NCI-H1436 treated with DMSO at 0.1 percent for 48 hours (cell line): ENCODE results near the gene EMB.
"Not testable (repeated sequence)": the region's sequence is repeated elsewhere in the genome, so short reads cannot be mapped to it uniquely, and the experiment has no call there.

ENCODE experiments used
- DNase-seq: peaks from one replicate; lab custom pipeline; 2025; lab: John Stamatoyannopoulos, UW

EMB gene, protein sequence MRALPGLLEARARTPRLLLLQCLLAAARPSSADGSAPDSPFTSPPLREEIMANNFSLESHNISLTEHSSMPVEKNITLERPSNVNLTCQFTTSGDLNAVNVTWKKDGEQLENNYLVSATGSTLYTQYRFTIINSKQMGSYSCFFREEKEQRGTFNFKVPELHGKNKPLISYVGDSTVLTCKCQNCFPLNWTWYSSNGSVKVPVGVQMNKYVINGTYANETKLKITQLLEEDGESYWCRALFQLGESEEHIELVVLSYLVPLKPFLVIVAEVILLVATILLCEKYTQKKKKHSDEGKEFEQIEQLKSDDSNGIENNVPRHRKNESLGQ

GRCh38 chr5:50440651-50441492, at the start of gene EMB:
Gene EMB, minus strand, starts transcription at chr5:50441288. Its CDS starts 137 bp downstream, at chr5:50441151.
- DNase-seq, result no peak

- DNase-seq, result not testable (repeated sequence)
These were observed 48.4 kb upstream of the EMB start for GRCh38 chr5:50489491-50489890.

DNA sequence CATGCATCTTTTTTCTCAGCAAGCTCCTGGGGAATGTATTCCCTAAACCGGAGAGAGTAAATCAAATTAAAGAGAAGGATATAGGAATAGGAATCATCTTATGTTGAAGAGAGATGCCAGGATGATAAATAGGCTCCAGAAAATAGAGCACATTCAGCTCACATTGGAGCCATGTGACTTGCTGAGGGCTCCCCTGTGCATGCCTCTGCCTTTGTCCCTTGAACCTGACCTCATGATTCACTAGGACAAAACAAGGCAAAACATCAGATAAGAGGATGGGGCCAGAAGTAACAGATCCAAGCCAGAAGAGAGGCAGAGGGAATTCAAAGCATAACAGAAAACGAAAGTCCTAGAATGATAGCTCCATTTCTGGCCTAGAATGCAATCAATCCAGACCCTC, 37.7 kb upstream of the EMB start:
- not testable (repeated sequence) for DNase-seq

DNA sequence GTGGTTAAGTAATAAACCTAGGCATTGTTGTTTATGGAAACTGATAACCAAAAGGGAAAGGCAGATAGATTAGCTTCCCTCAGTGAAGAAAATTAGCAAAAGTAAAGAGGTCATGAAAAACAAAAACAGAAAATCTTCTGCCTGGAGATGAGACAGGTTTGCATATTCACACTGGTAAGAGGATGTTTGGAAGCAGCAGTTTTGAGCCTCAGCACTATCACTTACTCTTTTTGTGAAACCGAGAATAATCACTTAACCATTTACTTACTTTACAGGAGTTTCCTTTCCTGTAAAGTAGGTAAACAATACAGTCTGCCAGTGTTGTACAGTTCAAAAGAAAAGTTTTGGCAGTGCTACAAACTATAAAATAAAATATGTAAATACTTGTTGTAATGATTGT, 35.5 kb upstream of the EMB start:
- no peak for DNase-seq

DNA sequence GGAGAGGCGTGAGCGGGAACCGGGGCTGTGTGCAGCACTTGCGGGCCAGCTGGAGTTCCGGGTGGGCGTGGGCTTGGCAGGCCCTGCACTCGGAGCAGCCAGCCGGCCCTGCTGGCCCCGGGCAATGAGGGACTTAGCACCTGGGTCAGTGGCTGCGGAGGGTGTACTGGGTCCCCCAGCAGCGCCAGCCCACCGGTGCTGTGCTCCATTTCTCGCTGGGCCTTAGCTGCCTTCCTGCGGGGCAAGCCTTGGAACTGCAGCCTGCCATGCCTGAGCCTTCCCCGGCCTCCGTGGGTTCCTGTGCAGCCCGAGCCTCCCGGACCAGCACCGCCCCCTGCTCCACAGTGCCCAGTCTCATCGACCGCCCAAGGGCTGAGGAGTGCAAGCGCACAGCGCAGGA, 23.9 kb upstream of the EMB start:
- not testable (repeated sequence) for DNase-seq

DNA sequence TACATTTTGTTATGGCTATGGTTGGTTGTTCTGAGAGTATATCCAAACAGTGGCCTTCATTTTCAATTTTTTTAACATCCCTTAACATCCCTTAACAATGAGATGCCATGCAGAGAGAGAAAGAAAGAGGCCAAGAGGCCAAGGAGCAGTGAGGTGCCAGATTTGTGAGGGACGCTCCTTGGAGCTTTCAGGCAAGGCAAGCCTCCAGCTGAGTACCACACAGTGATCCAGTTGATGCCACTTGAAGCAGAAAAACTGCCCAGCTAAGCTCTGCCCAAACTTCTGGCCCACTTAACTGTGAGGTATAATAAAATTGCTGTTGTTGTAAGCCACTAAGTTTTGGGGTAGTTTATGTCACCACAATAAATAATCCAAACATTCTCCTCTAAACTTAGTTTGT, 22.6 kb upstream of the EMB start:
- no peak for DNase-seq

DNA sequence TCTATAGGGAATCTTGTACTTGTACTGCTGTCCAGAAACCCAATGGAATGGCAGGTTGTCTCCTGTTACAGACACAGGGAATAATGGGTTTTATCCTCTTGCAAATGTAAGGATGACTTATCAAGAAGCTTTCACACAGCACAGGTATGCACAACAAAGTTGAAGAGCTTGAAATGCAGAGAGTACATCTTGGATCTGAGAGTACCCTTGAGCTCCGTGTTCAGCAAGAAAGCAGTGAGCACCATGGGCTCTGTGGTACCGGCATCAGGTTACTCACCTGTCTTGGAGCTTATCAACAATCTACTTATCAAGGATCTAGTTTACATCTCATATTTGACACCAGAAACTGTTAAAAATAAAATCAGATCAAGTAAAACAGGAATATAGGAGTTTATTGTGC, 22.0 kb upstream of the EMB start:
- no peak for DNase-seq

GRCh38 chr5:50462579-50462978, 21.5 kb upstream of the EMB start:
- not testable (repeated sequence) for DNase-seq

GRCh38 chr5:50458372-50458771, 17.3 kb upstream of the EMB start:
- DNase-seq, result not testable (repeated sequence)

DNA sequence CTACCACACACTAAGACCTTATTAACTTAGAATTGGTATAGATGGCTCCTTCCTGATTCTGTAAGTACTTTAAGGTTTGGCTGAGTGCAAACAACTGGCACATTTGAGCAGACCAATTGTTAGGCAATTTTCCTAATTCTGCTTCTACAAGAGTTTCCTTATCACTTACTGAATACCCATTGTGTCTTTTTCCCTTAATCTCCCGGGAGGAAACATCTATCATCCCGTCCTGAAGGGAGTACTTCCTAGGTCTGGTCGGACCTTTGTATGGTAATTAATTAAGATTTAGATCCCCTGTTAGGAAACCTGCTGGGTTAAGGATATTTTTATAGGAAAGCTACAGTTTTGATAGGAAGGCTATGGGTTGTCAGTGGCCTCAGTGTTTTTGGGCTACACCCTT, 8.2 kb upstream of the EMB start:
- not testable (repeated sequence) for DNase-seq

DNA sequence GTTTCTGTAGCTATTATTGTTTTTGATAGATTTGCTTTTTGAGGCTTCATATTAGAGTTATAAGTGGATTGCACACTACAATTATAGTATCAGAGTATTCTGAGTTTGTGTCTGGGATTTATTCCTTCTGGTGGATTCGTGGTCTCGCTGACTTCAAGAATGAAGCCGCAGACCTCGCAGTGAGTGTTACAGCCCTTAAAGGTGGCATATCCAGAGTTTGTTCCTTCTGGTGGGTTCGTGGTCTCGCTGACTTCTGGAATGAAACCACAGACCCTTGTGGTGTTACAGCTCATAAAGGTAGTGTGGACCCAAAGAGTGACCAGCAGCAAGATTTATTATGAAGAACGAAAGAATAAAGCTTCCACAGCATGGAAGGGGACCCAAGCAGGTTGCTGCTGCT, 6.9 kb upstream of the EMB start:
- DNase-seq, result no peak

DNA sequence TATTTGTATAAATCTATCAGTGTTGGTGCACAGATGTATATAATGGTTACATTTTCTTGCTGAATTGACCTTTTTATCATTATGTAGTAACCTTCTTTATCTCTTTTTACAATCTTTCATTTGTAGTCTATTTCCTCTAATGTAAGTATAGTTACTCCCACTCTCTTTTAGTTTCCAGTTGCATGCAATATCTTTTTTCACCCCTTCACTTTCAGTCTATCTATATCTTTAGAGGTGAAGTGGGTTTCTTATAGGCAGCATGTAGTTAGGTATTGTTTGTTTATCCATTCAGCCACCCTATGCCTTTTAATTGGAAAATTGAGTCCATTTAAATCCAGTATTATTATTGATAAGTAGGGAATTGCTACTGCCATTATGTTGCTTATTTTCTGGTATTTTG, 6.1 kb upstream of the EMB start:
- no peak for DNase-seq

GRCh38 chr5:50445296-50445949, 4.3 kb upstream of the EMB start:
- DNase-seq, result no peak

GRCh38 chr5:50442559-50443539, 1.8 kb upstream of the EMB start:
- DNase-seq, result not testable (repeated sequence)

- no peak for DNase-seq
These were observed 436 bp upstream of the EMB start for GRCh38 chr5:50441493-50441955.

DNA sequence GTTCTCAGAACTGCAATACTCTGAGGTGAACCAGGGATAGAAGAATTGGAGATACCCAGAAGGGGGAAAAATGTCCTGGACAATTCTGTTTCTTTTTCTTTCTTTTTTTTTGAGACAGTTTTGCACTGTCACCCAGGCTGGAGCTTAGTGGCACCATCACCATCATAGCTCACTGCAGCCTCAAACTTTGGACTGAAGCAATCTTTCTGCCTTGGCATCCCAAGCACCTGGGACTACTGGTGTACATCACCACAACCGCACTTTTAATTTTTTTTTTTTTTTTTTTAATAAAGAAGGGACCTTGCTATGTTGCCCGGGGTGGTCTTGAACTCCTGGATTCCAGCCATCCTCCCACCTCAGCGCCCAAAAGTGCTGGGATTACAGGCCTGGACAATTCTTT, 1.9 kb downstream of the EMB start:
- no peak for DNase-seq

- not testable (repeated sequence) for DNase-seq
These were observed 3.0 kb downstream of the EMB start for GRCh38 chr5:50438060-50438459.

- no peak for DNase-seq
These were observed 5.9 kb downstream of the EMB start for GRCh38 chr5:50435168-50435567.

DNA sequence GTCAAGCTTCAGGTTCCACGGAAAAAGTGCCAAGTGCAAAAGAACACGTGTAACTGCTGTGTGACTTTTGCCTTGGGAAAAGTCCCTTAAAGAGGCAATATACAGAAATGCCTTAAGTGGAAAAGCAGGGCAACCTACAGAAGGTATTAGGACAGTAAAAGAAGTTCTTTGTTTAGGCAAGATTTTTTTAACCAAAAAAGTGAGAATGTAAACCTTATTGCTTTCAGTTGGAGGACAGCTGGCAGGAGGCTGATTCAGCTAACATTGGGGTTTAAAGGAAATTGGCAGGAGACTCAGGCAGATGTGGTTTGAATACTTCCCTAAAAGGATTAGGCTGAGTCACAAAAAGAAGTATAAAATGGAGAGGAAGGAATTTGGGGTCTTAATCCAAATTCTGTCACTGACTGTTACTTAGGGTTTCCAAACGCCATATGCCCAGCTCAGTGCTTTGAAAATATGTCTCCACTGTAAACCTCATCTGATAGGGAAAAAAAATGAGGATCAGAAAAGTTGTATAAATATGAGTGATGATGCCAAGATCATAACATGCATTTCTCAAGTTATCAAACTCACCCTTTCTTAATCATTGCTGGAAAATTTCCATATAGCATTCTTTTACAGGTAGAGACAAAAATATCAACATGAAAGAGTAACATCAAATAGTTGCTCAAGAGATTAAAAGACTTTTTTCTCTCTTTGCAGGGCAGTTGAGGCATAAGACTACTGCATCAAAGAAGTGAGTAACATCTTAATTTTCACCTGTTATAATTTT, 9.8 kb downstream of the EMB start:
- not testable (repeated sequence) for DNase-seq

DNA sequence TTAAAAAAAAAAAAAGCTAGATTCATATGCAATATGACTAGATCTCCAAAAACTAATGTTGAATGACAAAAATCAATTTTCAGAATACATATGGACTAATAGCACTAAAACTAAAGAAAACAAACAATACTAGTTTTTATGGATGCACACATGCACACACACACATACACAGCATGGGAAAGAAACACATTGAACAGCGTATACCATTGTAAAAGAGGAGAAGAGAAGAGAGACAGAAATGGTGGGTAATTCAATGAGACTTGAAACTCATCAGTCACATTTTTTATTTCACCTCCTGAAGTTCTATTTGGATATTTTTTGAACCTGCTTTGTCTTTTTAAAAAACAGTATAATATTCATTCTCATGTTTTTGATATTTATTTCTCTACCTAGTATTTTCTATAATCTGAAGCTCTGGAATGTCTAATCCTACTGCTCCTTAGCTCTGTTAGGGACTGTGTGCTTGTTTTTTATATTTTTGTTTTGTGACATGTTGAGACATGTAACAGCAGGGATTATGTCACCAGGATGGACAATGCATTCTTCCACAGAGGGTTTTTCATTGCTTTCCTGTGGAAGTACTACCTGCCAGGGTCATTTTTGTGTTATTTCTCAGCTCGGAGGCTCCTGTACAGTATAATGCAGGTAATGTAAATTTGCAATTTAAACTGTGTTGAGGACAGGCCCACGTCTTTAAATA, 17.8 kb downstream of the EMB start:
- not testable (repeated sequence) for DNase-seq
